ENCODE measurements around the gene GNAI3.

Gene GNAI3

DNA sequence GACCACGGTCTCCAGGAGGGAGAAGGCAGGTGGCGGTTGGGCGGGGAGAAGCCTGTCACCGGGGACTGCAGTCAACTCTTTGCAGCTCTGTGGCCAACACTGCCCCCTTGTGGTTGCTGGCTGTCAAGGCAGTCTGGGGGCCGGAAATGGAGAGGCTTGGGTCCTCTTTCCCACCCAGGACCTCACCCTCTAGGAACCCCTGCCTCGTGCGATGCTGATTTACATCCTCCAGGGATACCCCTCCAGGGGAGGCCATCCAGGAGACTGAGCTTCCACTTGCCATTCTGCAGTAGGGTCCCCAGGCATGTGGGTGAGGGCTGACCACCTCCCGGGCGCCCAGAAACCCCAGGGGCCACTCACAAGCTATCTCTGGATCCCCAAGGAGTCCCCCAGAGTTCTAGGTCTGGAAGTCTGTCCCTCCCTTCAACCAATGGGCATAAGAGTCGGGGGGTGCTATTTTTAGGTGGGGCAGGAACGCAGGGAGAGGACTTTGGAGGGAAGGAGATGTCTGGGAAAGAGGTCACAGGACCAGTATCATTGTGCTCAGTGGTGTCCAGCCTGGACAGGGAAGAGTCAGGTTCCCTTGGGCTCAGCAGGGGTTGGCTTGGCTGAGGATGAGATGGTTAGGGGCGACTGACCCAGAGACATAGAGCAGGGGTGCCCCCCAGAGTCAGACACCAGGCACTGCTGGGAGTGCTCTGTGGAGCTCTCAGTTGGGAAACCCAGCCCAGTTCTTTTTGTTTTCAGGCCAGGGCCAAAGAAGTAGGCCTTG lies 15.9 kb upstream of the GNAI3 start (continued):
- TF ChIP-seq, protein P1, sequence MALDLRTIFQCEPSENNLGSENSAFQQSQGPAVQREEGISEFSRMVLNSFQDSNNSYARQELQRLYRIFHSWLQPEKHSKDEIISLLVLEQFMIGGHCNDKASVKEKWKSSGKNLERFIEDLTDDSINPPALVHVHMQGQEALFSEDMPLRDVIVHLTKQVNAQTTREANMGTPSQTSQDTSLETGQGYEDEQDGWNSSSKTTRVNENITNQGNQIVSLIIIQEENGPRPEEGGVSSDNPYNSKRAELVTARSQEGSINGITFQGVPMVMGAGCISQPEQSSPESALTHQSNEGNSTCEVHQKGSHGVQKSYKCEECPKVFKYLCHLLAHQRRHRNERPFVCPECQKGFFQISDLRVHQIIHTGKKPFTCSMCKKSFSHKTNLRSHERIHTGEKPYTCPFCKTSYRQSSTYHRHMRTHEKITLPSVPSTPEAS (tag by site-specific recombination; IDR thresholded peaks at IDR 0.05), result no peak
- TF ChIP-seq SP7 (tag by site-specific recombination; IDR thresholded peaks at IDR 0.05), result no peak; the same call in 1 of the 2 replicates
- TF ChIP-seq, protein P2, sequence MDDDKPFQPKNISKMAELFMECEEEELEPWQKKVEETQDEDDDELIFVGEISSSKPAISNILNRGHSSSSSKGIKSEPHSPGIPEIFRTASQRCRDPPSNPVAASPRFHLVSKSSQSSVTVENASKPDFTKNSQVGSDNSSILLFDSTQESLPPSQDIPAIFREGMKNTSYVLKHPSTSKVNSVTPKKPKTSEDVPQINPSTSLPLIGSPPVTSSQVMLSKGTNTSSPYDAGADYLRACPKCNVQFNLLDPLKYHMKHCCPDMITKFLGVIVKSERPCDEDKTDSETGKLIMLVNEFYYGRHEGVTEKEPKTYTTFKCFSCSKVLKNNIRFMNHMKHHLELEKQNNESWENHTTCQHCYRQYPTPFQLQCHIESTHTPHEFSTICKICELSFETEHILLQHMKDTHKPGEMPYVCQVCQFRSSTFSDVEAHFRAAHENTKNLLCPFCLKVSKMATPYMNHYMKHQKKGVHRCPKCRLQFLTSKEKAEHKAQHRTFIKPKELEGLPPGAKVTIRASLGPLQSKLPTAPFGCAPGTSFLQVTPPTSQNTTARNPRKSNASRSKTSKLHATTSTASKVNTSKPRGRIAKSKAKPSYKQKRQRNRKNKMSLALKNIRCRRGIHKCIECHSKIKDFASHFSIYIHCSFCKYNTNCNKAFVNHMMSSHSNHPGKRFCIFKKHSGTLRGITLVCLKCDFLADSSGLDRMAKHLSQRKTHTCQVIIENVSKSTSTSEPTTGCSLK (tag by site-specific recombination; IDR thresholded peaks at IDR 0.05), result no peak
- TF ChIP-seq, protein P3, sequence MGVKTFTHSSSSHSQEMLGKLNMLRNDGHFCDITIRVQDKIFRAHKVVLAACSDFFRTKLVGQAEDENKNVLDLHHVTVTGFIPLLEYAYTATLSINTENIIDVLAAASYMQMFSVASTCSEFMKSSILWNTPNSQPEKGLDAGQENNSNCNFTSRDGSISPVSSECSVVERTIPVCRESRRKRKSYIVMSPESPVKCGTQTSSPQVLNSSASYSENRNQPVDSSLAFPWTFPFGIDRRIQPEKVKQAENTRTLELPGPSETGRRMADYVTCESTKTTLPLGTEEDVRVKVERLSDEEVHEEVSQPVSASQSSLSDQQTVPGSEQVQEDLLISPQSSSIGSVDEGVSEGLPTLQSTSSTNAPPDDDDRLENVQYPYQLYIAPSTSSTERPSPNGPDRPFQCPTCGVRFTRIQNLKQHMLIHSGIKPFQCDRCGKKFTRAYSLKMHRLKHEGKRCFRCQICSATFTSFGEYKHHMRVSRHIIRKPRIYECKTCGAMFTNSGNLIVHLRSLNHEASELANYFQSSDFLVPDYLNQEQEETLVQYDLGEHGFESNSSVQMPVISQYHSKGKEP (tag by site-specific recombination; IDR thresholded peaks at IDR 0.05), result no peak
- no peak; the same call in 1 of the 2 replicates for TF ChIP-seq ZNF501 (tag by site-specific recombination; IDR thresholded peaks at IDR 0.05)
- no peak for TF ChIP-seq ZNF549 (tag by site-specific recombination; IDR thresholded peaks at IDR 0.05)
- no peak for TF ChIP-seq ZNF175 (tag by site-specific recombination; IDR thresholded peaks at IDR 0.05)
- no peak for TF ChIP-seq TCF7L2 (IDR thresholded peaks at IDR 0.05; ENCODE audit: borderline replicate concordance, low read depth, low read length)
- TF ChIP-seq ZNF214 (tag by site-specific recombination; IDR thresholded peaks at IDR 0.05; ENCODE audit: borderline replicate concordance), result no peak
- TF ChIP-seq, protein P4, sequence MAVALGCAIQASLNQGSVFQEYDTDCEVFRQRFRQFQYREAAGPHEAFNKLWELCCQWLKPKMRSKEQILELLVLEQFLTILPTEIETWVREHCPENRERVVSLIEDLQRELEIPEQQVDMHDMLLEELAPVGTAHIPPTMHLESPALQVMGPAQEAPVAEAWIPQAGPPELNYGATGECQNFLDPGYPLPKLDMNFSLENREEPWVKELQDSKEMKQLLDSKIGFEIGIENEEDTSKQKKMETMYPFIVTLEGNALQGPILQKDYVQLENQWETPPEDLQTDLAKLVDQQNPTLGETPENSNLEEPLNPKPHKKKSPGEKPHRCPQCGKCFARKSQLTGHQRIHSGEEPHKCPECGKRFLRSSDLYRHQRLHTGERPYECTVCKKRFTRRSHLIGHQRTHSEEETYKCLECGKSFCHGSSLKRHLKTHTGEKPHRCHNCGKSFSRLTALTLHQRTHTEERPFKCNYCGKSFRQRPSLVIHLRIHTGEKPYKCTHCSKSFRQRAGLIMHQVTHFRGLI (tag by site-specific recombination; IDR thresholded peaks at IDR 0.05), result peak; percentile 82
- TF ChIP-seq ZNF792 (tag by site-specific recombination; IDR thresholded peaks at IDR 0.05), result no peak
- TF ChIP-seq ZNF138 (tag by site-specific recombination; IDR thresholded peaks at IDR 0.05; ENCODE audit: borderline replicate concordance), result no peak
- TF ChIP-seq ZBTB48 (tag by site-specific recombination; IDR thresholded peaks at IDR 0.05), result peak; percentile 94
- no peak for TF ChIP-seq ZNF776 (tag by site-specific recombination; IDR thresholded peaks at IDR 0.05; ENCODE audit: borderline replicate concordance)
- TF ChIP-seq KLF10 (tag by site-specific recombination; IDR thresholded peaks at IDR 0.05), result no peak
- no peak for TF ChIP-seq ZNF274 (IDR thresholded peaks at IDR 0.05; ENCODE audit: low read length)
- no peak for TF ChIP-seq ZNF274 (tag by site-specific recombination; IDR thresholded peaks at IDR 0.05; ENCODE audit: borderline replicate concordance)
- TF ChIP-seq, protein P5, sequence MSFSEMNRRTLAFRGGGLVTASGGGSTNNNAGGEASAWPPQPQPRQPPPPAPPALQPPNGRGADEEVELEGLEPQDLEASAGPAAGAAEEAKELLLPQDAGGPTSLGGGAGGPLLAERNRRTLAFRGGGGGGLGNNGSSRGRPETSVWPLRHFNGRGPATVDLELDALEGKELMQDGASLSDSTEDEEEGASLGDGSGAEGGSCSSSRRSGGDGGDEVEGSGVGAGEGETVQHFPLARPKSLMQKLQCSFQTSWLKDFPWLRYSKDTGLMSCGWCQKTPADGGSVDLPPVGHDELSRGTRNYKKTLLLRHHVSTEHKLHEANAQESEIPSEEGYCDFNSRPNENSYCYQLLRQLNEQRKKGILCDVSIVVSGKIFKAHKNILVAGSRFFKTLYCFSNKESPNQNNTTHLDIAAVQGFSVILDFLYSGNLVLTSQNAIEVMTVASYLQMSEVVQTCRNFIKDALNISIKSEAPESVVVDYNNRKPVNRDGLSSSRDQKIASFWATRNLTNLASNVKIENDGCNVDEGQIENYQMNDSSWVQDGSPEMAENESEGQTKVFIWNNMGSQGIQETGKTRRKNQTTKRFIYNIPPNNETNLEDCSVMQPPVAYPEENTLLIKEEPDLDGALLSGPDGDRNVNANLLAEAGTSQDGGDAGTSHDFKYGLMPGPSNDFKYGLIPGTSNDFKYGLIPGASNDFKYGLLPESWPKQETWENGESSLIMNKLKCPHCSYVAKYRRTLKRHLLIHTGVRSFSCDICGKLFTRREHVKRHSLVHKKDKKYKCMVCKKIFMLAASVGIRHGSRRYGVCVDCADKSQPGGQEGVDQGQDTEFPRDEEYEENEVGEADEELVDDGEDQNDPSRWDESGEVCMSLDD (tag by site-specific recombination; IDR thresholded peaks at IDR 0.05), result peak; percentile 56; the same call in 1 of the 2 replicates
- TF ChIP-seq, protein P6, sequence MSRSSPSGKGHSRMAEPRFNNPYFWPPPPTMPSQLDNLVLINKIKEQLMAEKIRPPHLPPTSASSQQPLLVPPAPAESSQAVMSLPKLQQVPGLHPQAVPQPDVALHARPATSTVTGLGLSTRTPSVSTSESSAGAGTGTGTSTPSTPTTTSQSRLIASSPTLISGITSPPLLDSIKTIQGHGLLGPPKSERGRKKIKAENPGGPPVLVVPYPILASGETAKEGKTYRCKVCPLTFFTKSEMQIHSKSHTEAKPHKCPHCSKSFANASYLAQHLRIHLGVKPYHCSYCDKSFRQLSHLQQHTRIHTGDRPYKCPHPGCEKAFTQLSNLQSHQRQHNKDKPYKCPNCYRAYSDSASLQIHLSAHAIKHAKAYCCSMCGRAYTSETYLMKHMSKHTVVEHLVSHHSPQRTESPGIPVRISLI (tag by site-specific recombination; IDR thresholded peaks at IDR 0.05), result no peak
- TF ChIP-seq ZNF10 (tag by site-specific recombination; IDR thresholded peaks at IDR 0.05), result no peak
- no peak for TF ChIP-seq MEIS1 (CRISPR knock-in tag; IDR thresholded peaks at IDR 0.05; ENCODE audit: borderline replicate concordance)
- TF ChIP-seq, protein P7, sequence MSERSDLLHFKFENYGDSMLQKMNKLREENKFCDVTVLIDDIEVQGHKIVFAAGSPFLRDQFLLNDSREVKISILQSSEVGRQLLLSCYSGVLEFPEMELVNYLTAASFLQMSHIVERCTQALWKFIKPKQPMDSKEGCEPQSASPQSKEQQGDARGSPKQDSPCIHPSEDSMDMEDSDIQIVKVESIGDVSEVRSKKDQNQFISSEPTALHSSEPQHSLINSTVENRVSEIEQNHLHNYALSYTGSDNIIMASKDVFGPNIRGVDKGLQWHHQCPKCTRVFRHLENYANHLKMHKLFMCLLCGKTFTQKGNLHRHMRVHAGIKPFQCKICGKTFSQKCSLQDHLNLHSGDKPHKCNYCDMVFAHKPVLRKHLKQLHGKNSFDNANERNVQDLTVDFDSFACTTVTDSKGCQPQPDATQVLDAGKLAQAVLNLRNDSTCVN (tag by site-specific recombination; optimal IDR thresholded peaks at IDR 0.05), result no peak
- TF ChIP-seq ZNF677 (tag by site-specific recombination; IDR thresholded peaks at IDR 0.05), result no peak
- no peak for TF ChIP-seq ZNF585B (tag by site-specific recombination; IDR thresholded peaks at IDR 0.05)
- TF ChIP-seq, protein P8, sequence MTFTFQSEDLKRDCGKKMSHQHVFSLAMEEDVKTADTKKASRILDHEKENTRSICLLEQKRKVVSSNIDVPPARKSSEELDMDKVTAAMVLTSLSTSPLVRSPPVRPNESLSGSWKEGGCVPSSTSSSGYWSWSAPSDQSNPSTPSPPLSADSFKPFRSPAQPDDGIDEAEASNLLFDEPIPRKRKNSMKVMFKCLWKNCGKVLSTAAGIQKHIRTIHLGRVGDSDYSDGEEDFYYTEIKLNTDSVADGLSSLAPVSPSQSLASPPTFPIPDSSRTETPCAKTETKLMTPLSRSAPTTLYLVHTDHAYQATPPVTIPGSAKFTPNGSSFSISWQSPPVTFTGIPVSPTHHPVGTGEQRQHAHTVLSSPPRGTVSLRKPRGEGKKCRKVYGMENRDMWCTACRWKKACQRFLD (tag by site-specific recombination; IDR thresholded peaks at IDR 0.05), result no peak
- peak; percentile 31; the same call in 1 of the 2 replicates for TF ChIP-seq ZBTB20 (tag by site-specific recombination; IDR thresholded peaks at IDR 0.05)
